ENCODE data around the gene LRRC26.
"Not testable (repeated sequence)": the region's sequence is repeated elsewhere in the genome, so short reads cannot be mapped to it uniquely, and the experiment has no call there.

The LRRC26 gene

DNA sequence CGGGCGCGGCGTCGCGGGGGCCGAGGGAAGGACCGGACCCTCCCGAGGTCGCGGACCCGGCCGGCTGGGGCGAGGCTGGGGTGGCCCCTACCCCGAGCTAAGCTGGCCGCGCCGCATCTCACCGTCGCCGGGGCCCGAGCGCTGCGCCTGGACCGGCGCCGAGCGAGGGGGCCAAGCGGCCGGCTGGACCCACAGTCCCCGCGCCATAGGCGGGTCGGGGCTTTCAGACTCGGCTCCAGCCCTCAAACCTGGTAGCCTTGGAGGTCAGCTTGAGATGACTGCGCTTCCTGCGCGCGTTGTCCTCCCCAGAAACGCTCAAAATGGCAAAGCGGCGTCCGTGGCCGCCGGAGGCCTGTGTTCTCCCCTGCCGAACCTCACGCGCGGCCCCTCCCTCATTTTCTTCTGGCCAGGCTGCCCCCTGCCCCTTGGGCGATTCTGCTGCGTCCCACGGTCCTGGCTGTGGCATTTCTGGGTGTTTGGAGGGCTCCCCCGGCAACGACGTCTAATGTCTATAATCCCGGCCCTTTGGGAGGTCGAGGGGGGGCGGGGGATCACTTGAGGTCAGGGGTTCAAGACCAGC lies 39.6 kb downstream of the LRRC26 start:
- DNase-seq = no peak

GRCh38 chr9:137129456-137130175 lies 40.2 kb downstream of the LRRC26 start:
- DNase-seq = peak; percentile 88

DNA sequence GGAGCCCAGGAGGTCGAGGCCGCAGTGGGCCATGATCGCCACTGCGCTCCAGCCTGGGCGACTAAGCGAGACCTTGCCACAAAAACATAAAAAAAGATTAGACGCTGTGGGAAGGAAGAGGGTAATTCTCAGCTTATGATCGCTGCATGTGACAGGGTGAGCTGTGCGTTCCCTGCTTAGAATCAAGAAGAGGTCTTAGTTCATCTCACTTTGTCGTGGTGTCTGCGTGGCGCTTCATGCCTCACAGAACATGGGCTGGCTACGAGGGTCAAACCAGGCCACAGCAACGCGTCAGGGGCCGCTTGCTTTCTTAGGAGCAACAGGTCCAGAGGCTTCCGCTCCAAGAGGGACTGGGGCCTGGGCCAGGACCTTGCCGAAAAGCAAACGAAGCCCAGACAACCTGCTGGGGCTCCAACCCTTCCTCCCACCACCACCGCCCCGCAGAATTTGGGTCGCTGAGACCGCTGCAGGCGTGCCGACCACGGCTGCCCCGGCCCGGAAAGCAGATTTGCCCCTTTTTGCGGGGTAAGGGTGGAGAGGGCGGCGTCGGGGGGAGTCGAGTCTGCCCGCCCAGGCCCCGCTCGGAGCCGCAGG lies 40.9 kb downstream of the LRRC26 start:
- no peak for DNase-seq

GRCh38 chr9:137128158-137128861 lies 41.5 kb downstream of the LRRC26 start:
- DNase-seq = no peak

- no peak for DNase-seq
Measured at GRCh38 chr9:137127301-137128157, 42.3 kb downstream of the LRRC26 start.

DNA sequence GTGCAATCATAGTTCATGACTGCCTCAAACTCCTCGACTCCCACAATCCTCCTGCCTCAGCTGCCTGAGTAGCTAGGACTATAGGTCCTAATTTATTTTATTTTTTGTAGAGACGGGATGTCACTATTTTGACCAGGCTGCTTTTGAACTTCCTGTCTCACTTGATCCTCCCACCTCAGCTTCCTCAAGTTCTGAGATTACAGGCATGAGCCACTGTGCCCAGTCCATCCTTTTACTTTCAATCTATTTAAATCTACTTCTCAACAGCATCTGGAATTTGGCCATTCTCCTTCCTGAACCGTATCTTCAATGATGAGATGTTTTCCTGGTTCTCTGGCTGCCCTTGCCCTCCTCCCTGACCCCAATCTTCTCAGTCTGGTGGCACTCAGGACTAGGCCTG lies 43.1 kb downstream of the LRRC26 start:
- no peak for DNase-seq

GRCh38 chr9:137123952-137124462 lies 45.8 kb downstream of the LRRC26 start:
- not testable (repeated sequence) for DNase-seq

- no peak for DNase-seq
Measured at GRCh38 chr9:137123468-137123837, 46.4 kb downstream of the LRRC26 start.

DNA sequence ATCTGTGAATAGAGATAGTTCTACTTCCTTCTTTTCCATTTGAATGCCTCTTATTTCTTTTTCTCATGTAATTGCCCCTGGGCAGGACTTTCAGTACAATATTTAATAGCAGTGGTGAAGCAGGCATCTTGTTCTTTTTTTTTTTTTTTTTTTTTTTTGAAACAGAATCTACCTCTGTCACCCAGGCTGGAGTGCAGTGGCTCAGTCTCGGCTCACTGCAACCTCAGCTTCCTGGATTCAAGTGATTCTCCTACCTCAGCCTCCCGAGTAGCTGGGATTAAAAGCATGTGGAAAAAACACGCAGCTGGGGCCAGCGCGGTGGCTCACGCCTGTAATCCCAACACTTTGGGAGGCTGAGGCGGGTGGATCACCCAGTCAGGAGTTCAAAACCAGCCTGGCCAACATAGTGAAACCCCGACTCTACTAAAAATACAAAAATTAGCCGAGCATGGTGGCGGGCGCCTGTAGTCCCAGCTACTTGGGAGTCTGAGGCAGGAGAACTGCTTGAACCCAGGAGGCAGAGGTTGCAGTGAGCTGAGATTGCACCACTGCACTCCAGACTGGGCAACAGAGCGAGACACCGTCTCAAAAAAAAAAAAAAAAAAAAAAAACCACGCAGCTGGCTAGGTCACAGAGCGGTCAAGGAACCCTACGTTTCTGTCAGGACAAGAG lies 46.9 kb downstream of the LRRC26 start:
- not testable (repeated sequence) for DNase-seq

- not testable (repeated sequence) for DNase-seq
Measured at GRCh38 chr9:137121927-137122795, 47.7 kb downstream of the LRRC26 start.

All from fibroblast of upper back skin (primary cell).